Measurements from ENCODE around the gene NPAS3. TPM values are rescaled to one million over a fixed set of nuclear protein-coding genes. Genes with fewer than 3 reads are reported as not detected.

Gene NPAS3
- total and polyA plus RNA-seq, 2 of the 13 experiments (the other 11 are each of a cell fraction or from before 2014, with no cell fraction given): not detected

DNA sequence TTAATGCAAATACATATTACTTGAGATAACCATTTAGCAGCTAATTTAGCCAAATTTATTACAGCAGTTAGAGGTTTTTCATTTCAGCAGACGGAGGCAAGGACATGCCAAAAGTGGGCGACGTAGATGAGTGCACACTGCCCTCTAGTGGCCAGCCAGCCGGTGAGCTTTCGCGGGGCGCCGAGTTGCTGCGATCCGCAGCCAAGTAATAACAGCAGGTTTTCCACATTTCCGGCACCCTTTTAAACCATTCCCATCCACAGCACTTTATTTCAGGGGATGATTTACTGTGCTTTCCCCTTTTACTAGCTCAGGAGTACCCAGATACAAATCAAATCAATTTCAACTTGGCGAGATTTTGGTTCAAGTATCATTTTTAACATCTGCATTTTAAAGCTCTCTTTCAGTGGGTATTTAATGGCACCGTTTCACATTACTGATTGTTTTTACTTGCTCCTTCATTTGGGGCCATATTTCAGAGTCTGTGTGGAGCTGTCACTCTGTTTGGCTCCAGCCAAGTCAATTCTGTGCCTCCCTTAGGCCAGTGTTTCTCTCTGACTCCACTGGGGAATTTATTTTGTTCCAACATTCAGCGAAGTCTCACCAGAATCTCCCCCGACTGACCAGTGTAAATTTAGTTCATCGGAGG, 854.2 kb downstream of the NPAS3 start (continued):
- TF ChIP-seq, protein P1, sequence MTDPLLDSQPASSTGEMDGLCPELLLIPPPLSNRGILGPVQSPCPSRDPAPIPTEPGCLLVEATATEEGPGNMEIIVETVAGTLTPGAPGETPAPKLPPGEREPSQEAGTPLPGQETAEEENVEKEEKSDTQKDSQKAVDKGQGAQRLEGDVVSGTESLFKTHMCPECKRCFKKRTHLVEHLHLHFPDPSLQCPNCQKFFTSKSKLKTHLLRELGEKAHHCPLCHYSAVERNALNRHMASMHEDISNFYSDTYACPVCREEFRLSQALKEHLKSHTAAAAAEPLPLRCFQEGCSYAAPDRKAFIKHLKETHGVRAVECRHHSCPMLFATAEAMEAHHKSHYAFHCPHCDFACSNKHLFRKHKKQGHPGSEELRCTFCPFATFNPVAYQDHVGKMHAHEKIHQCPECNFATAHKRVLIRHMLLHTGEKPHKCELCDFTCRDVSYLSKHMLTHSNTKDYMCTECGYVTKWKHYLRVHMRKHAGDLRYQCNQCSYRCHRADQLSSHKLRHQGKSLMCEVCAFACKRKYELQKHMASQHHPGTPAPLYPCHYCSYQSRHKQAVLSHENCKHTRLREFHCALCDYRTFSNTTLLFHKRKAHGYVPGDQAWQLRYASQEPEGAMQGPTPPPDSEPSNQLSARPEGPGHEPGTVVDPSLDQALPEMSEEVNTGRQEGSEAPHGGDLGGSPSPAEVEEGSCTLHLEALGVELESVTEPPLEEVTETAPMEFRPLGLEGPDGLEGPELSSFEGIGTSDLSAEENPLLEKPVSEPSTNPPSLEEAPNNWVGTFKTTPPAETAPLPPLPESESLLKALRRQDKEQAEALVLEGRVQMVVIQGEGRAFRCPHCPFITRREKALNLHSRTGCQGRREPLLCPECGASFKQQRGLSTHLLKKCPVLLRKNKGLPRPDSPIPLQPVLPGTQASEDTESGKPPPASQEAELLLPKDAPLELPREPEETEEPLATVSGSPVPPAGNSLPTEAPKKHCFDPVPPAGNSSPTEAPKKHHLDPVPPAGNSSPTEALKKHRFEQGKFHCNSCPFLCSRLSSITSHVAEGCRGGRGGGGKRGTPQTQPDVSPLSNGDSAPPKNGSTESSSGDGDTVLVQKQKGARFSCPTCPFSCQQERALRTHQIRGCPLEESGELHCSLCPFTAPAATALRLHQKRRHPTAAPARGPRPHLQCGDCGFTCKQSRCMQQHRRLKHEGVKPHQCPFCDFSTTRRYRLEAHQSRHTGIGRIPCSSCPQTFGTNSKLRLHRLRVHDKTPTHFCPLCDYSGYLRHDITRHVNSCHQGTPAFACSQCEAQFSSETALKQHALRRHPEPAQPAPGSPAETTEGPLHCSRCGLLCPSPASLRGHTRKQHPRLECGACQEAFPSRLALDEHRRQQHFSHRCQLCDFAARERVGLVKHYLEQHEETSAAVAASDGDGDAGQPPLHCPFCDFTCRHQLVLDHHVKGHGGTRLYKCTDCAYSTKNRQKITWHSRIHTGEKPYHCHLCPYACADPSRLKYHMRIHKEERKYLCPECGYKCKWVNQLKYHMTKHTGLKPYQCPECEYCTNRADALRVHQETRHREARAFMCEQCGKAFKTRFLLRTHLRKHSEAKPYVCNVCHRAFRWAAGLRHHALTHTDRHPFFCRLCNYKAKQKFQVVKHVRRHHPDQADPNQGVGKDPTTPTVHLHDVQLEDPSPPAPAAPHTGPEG (CRISPR knock-in tag; IDR thresholded peaks at IDR 0.05): no peak
- peak; percentile 24; the same call in 1 of the 2 replicates for TF ChIP-seq MXD4 (CRISPR knock-in tag; IDR thresholded peaks at IDR 0.05)
- no peak for TF ChIP-seq NONO (IDR thresholded peaks at IDR 0.05)
- TF ChIP-seq NONO (CRISPR knock-in tag; conservative IDR thresholded peaks at IDR 0.05): no peak
- peak; percentile 18; the same call in 1 of the 2 replicates for TF ChIP-seq REPIN1 (CRISPR knock-in tag; IDR thresholded peaks at IDR 0.05; ENCODE audit: borderline replicate concordance, low read depth)
- no peak for TF ChIP-seq GFI1 (CRISPR knock-in tag; IDR thresholded peaks at IDR 0.05; ENCODE audit: borderline replicate concordance)
- no peak for TF ChIP-seq ZNF234 (CRISPR knock-in tag; conservative IDR thresholded peaks at IDR 0.05)
- TF ChIP-seq RFXANK (CRISPR knock-in tag; IDR thresholded peaks at IDR 0.05): no peak
- TF ChIP-seq, protein P2, sequence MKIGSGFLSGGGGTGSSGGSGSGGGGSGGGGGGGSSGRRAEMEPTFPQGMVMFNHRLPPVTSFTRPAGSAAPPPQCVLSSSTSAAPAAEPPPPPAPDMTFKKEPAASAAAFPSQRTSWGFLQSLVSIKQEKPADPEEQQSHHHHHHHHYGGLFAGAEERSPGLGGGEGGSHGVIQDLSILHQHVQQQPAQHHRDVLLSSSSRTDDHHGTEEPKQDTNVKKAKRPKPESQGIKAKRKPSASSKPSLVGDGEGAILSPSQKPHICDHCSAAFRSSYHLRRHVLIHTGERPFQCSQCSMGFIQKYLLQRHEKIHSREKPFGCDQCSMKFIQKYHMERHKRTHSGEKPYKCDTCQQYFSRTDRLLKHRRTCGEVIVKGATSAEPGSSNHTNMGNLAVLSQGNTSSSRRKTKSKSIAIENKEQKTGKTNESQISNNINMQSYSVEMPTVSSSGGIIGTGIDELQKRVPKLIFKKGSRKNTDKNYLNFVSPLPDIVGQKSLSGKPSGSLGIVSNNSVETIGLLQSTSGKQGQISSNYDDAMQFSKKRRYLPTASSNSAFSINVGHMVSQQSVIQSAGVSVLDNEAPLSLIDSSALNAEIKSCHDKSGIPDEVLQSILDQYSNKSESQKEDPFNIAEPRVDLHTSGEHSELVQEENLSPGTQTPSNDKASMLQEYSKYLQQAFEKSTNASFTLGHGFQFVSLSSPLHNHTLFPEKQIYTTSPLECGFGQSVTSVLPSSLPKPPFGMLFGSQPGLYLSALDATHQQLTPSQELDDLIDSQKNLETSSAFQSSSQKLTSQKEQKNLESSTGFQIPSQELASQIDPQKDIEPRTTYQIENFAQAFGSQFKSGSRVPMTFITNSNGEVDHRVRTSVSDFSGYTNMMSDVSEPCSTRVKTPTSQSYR (CRISPR knock-in tag; IDR thresholded peaks at IDR 0.05; ENCODE audit: borderline replicate concordance): no peak
- TF ChIP-seq ZNF556 (CRISPR knock-in tag; IDR thresholded peaks at IDR 0.05; ENCODE audit: borderline replicate concordance): no peak
- TF ChIP-seq ZBTB1 (CRISPR knock-in tag; IDR thresholded peaks at IDR 0.05; ENCODE audit: borderline replicate concordance): no peak
- TF ChIP-seq SRY (CRISPR knock-in tag; IDR thresholded peaks at IDR 0.05): no peak
- peak; percentile 53; the same call in 1 of the 2 replicates for TF ChIP-seq NFKB2 (CRISPR knock-in tag; IDR thresholded peaks at IDR 0.05; ENCODE audit: borderline replicate concordance)
- no peak for TF ChIP-seq KLF13 (CRISPR knock-in tag; IDR thresholded peaks at IDR 0.05)
- 0 out of 2 replicates have a peak, but pooled peaks have one; percentile 5 for TF ChIP-seq ZNF605 (CRISPR knock-in tag; IDR thresholded peaks at IDR 0.05)
- no peak for TF ChIP-seq ZSCAN25 (CRISPR knock-in tag; IDR thresholded peaks at IDR 0.05)
- TF ChIP-seq RXRB (CRISPR knock-in tag; IDR thresholded peaks at IDR 0.05; ENCODE audit: borderline replicate concordance): 0 out of 2 replicates have a peak, but pooled peaks have one; percentile 9
- TF ChIP-seq, protein P3, sequence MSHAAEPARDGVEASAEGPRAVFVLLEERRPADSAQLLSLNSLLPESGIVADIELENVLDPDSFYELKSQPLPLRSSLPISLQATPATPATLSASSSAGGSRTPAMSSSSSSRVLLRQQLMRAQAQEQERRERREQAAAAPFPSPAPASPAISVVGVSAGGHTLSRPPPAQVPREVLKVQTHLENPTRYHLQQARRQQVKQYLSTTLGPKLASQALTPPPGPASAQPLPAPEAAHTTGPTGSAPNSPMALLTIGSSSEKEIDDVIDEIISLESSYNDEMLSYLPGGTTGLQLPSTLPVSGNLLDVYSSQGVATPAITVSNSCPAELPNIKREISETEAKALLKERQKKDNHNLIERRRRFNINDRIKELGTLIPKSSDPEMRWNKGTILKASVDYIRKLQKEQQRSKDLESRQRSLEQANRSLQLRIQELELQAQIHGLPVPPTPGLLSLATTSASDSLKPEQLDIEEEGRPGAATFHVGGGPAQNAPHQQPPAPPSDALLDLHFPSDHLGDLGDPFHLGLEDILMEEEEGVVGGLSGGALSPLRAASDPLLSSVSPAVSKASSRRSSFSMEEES (CRISPR knock-in tag; IDR thresholded peaks at IDR 0.05): no peak
- TF ChIP-seq, protein P4, sequence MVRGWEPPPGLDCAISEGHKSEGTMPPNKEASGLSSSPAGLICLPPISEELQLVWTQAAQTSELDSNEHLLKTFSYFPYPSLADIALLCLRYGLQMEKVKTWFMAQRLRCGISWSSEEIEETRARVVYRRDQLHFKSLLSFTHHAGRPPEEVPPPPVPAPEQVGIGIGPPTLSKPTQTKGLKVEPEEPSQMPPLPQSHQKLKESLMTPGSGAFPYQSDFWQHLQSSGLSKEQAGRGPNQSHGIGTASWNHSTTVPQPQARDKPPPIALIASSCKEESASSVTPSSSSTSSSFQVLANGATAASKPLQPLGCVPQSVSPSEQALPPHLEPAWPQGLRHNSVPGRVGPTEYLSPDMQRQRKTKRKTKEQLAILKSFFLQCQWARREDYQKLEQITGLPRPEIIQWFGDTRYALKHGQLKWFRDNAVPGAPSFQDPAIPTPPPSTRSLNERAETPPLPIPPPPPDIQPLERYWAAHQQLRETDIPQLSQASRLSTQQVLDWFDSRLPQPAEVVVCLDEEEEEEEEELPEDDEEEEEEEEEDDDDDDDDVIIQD (CRISPR knock-in tag; IDR thresholded peaks at IDR 0.05; ENCODE audit: low read depth): no peak

Data from HepG2 (cell line).